Activated CD4-positive, alpha-beta T cell treated with anti-CD3 and anti-CD28 coated beads for 24 hours (primary cell): ENCODE data around the gene VKORC1.
A peak's percentile ranks its signal among the peaks of the same experiment; 100 is the strongest.
"Not testable (repeated sequence)": the region's sequence is repeated elsewhere in the genome, so short reads cannot be mapped to it uniquely, and the experiment has no call there.

Experiments used
- DNase-seq, 2 donors: peaks; one replicate each; pipeline ENCODE4 v3.0.0-alpha.2; 2020; ENCODE audit warnings: low read depth in 2 of 2

Gene VKORC1

GRCh38 chr16:31107465-31107867 is 12.9 kb upstream of the VKORC1 start:
- peak in 1 of 2 donors; percentile 27 for DNase-seq

- no peak for DNase-seq
Observed at GRCh38 chr16:31106509-31107464, 12.2 kb upstream of the VKORC1 start.

GRCh38 chr16:31105677-31106213 is 11.1 kb upstream of the VKORC1 start:
- peak; percentile 72 to 81 for DNase-seq

DNA sequence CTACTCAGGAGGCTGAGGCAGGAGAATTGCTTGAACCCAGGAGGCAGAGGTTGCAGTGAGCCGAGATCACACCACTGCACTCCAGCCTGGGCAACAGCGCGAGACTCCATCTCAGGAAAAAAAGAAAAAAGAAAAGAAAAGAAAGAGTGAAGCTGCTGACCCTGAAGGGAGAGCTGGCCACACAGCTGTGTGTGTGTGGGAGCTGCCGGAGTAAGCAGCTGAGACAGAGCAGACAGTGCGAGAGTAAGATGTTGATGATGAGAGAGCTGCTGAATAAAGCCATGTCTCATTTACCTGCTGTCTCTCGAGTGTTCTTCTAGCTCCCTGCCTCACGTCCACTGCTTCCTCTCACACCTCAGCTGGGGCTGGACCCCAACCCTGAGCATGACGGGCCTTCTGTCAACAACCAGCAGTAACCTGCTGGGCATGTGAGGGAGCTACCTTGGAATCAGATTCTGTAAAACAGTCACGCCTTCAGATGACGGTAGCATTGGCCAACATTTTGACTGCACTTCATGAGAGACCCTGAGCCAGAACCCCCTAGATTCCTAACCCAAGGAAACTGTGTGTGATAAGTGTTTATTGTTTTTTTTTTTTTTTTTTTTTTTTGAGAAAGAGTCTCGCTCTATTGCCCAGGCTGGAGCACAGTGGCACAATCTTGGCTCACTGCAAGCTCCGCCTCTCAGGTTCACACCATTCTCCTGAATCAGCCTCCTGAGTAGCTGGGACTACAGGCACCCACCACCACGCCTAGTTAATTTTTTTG is 6.5 kb upstream of the VKORC1 start:
- not testable (repeated sequence) for DNase-seq

- no peak for DNase-seq
Observed at GRCh38 chr16:31099860-31100638, 5.5 kb upstream of the VKORC1 start.

- DNase-seq, result no peak
Observed at GRCh38 chr16:31094088-31094423, 541 bp downstream of the VKORC1 start.

DNA sequence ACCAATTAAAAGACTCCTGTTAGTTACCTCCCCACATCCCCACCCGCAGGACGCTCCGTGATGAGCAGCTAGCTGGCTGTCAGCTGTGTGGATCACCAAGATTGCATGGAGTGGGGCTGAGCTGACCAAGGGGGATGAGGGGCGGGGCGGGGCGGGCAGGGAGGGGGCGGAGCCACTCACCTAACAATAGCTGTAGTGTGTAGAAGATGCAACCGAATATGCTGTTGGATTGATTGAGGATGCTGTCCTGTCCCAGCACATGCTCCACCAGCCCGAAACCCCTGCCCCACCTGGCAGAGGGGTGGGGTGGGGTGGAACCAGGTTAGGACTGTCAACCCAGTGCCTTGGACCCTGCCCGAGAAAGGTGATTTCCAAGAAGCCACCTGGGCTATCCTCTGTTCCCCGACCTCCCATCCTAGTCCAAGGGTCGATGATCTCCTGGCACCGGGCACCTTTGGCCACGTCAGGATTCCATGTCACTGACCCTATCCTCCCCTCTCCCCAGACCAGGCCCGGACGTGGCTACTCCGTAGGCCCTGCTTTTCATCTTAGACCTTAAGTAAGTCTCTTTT is 1.4 kb downstream of the VKORC1 start:
- no peak for DNase-seq

DNA sequence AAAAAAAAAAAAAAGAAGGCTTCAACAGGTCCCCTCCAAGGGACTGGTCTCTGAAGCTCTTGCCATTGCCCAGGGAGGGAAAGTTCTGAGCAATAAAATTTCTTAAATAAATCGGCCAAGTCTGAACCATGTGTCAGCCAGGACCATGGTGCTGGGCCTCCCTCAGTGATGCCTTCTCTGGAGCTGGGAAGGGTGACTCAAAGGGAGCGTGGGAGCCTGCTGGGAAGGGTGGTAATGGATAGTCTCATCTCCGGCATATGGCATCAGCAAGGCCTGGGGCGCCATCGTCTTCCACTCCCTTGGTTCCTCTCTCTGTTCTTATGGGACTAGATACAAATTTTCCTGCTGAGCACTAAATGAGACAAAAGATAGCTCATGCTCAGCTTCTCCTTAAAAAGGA is 2.3 kb downstream of the VKORC1 start:
- no peak for DNase-seq

DNA sequence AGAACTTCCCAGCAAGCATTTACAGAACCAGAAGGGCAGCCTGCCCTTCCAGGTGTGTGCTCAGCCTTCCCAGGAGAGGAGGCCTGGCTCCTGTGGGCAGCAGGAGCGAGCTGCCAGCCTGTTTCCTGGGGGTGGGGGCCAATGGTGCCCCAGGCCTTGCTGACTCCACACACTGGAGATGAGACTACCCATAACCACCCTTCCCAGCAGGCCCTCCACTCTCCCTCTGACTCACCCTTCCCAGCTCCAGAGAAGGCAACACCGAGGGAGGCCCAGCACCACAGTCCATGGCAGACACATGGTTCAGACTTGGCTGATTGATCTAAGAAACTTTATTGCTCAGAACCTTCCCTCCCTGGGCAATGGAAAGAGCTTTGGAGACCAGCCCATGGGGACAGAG is 4.1 kb downstream of the VKORC1 start:
- no peak for DNase-seq

DNA sequence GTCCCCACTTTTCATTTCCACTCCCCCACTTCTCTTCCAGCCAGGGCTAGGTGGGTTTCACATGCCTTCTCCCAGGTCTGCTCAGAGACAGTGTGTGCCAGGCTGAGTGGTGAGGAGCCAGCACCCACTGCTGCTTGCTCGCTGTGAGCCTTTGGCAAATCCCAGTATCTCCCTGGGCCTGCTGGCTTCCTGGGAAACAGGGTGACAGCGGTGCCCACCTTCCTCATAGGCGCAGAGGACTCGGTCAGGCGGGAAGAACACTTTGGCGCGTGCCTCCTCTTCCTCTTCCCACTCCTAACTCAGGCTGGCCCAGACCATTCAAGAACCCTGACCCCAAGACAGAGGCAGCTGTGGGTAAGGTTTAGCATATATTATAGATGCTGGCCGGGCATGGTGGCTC is 5.4 kb downstream of the VKORC1 start:
- no peak for DNase-seq

DNA sequence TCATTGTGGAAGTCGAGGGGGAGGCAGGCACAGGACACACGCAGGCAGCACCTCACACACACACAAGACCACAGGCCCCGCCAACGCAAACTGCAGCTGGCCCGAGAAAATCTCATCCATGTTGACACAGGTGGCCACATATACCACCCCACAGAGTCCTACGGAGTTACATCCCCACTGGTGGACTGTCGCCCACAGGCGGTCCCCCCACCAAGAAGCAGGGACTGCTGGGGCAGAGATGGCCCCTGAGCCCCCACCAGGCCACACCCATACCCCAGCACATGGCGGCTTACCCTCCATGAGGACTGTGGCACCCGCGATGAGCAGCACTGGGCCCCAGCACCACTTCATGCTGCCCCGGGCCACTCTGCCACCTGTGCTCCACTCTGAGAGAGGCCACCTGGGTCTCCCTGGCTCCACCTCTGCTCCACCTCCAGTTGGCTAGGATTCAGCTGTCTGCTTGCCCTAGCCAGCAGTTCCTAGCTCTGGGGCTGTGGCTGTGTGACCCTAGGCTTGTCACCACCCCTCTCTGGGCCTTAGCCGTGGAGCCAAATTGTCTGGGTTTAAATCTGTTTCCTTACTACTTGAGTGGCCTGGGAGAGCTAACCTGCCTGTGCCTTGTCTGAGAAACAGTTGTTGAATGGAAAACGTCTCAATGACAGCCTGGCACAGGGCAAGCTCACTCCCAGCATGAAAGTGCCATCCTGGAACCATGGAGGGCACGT is 6.0 kb downstream of the VKORC1 start, which contains the start of gene PRSS53:
PRSS53 (minus strand) TSS at position 485 of the 725 bp plus-strand sequence; CDS start at position 351, 134 bp downstream.
- DNase-seq, result no peak

DNA sequence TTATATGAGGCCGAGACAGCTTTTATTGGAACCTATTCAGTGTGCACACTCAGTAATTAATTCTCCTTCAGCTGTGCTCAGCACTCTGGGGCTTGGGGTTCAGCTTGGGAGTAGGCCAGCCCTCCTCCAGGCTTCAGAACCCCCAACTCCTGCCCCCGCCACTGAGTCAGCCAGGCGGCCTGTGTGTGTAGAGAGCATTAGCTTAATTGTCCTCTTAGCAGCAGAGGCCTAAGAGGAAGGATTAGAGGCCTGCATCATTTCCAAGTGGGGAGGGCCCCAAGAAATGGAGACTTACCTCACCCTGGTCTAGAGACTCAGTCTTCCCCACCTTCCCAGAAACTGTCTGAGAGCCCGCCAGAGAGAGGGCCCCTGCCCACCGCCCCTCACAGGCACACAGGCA is 6.6 kb downstream of the VKORC1 start:
- DNase-seq, result no peak

- DNase-seq, result no peak
Observed at GRCh38 chr16:31087481-31087880, 7.1 kb downstream of the VKORC1 start.

- no peak for DNase-seq
Observed at GRCh38 chr16:31086629-31086906, 8.0 kb downstream of the VKORC1 start.

DNA sequence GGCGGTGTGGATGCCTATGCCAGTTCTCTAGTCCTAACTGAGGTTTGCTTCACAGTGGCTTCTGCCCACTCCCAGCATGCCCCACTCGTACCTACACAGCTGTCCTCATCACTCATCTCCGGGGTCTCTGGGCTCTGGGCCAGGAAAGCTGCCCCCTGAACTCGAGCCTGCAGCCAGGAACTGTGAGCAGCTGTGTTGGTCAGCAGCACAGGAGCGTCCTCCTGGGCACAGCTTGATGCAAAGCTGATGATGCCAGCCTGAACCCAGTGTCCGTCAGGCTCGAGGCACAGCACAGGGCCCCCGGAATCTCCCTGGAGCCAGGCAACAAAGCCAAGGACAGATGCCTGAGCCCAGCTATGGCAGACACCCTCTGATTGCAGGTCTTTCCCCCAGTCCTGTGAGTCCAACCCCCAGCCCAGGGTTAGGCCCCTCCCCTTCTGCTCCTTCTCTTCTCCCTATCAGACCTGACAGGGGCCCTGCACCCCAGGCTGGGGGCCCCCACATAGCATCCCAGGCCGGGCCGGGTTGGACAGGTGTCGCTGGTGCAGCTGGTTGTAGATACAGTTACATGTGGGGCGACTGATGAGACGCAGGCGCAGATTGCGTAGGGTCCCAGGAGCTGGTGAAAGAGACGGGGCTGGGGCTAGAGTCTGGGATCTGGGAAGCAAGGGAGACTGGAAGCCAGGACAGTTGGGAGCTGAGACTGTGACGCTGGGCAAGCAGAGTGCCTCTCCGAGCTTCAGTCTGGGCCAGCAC is 8.5 kb downstream of the VKORC1 start:
- DNase-seq, result no peak

DNA sequence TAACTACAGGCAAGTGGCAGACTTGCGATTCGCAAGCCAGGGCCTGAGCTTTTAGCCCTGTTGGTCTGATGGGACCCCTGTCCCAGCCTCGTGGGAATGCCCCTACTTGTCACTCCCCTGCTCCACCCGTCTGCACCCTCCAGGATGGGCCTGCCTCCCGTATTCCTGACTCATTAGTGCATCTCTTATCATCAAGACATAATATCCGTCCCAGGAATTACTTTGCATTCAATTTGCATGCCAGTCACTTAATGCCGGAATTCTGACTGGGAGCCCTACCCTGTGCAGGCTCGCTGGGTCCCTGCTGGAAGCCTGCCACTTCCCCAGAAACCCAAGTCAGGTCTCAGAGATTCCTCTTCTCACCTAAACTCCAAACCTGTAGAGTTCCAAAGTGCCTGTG is 9.2 kb downstream of the VKORC1 start:
- DNase-seq, result no peak

DNA sequence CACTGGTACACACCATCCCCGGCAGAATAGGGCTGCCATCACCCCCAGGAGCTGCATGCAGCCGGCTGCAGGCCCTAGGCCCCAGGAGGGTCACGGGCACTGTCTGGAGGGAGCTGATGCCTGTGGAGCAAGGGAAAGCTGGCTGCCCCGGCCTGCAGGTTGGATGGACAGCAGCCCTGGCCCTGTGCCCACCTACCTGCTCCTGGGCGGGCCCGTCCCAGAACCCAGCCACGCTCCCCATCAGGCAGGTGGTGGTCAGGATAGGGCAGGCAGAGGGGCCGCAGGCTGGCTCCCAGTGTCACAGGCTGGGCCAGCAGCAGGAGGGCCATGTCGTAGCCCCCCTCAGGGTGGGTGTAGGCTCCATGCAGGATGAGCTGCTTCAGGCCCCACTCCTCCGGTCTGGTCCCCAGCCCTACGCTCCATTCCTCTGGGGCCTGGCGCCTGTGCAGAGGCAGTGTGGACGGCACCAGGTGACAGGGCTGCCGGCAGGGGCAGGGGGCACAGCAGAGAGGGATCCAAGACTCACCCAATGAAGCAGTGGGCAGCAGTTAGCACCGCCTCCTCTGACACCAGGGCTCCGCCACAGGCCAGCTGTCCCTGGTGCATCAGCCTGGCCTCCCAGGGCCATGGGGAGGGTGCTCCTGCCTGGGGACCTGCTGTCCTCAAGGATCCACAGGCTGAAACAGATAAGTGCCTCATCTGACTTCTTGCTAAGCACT is 9.9 kb downstream of the VKORC1 start:
- no peak for DNase-seq

- DNase-seq, result no peak
Observed at GRCh38 chr16:31083981-31084380, 10.6 kb downstream of the VKORC1 start.

GRCh38 chr16:31083556-31083955 is 11.0 kb downstream of the VKORC1 start:
- no peak for DNase-seq

DNA sequence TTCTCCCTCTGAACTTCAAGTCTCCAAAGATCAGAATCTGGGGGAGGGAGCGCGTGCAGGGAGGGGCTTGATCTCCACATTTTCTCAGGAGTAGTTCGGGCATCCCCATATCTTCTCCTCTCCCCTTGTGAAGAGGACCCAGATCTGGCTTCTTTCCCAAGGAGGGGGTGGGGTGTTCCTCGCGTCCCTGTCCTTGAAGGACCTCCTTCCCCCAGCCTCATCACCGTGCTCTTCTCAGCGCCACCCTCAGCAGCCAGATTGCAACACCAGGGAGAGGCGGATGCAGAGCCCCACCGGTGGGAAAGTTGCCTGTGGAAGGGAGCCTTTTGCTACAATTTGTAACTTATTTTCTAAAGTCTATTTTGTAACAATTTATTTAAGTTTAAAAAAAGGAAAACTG is 11.5 kb downstream of the VKORC1 start:
- no peak for DNase-seq
